Renal cortical epithelial cell (primary cell): ENCODE results near the gene TGFBR3L. TPM values are rescaled to one million over a fixed set of nuclear protein-coding genes. Genes with fewer than 3 reads are reported as not detected.

ENCODE experiments used
- DNase-seq: peaks from one replicate; pipeline ENCODE4 v3.0.0-alpha.2; 2011; ENCODE audit warnings: low read depth
- total RNA-seq: library from RNA; depleted of rRNA; stranded (reverse); fragments of >200 nt; gene quantifications from 2 replicates; pipeline ENCODE4 v1.2.3, GENCODE V29; 2014

The TGFBR3L gene
- total RNA-seq, 1 donor from 2014 or later: 0.75 TPM

- DNase-seq: no peak
These were observed 34.8 kb upstream of the TGFBR3L start for GRCh38 chr19:7879836-7880235.

- DNase-seq: no peak
These were observed 32.7 kb upstream of the TGFBR3L start for GRCh38 chr19:7881910-7882309.

- DNase-seq: no peak
These were observed 31.5 kb upstream of the TGFBR3L start for GRCh38 chr19:7883105-7883504.

- no peak for DNase-seq
These were observed 30.6 kb upstream of the TGFBR3L start for GRCh38 chr19:7883796-7884570.

GRCh38 chr19:7885818-7886217 lies 28.8 kb upstream of the TGFBR3L start:
- DNase-seq: no peak

- DNase-seq: no peak
These were observed 27.1 kb upstream of the TGFBR3L start for GRCh38 chr19:7887408-7888144.

GRCh38 chr19:7888145-7888825 lies 26.3 kb upstream of the TGFBR3L start, which contains the start of gene LRRC8E:
LRRC8E (plus strand) TSS chr19:7888510; CDS start chr19:7895604, 7,094 bp downstream.
- peak; percentile 42 for DNase-seq

GRCh38 chr19:7888826-7889217 lies 25.8 kb upstream of the TGFBR3L start:
- no peak for DNase-seq

- peak; percentile 60 for DNase-seq
These were observed 21.1 kb upstream of the TGFBR3L start for GRCh38 chr19:7893362-7894101.

- no peak for DNase-seq
These were observed 19.9 kb upstream of the TGFBR3L start for GRCh38 chr19:7894612-7895309.

- no peak for DNase-seq
These were observed 19.1 kb upstream of the TGFBR3L start for GRCh38 chr19:7895565-7895964.

GRCh38 chr19:7897292-7897691 lies 17.3 kb upstream of the TGFBR3L start:
- no peak for DNase-seq

- DNase-seq: no peak
These were observed 15.7 kb upstream of the TGFBR3L start for GRCh38 chr19:7898967-7899366.

- no peak for DNase-seq
These were observed 14.8 kb upstream of the TGFBR3L start for GRCh38 chr19:7899751-7900378.

GRCh38 chr19:7900401-7900870 lies 14.2 kb upstream of the TGFBR3L start:
- DNase-seq: no peak

GRCh38 chr19:7900931-7901330 lies 13.7 kb upstream of the TGFBR3L start:
- no peak for DNase-seq

GRCh38 chr19:7901337-7901736 lies 13.3 kb upstream of the TGFBR3L start:
- no peak for DNase-seq

- DNase-seq: no peak
These were observed 11.8 kb upstream of the TGFBR3L start for GRCh38 chr19:7902796-7903243.

- DNase-seq: peak; percentile 94
These were observed 11.2 kb upstream of the TGFBR3L start, which contains the start of gene MAP2K7 for GRCh38 chr19:7903244-7904073. MAP2K7 (plus strand) TSS chr19:7903877; CDS start chr19:7903945, 68 bp downstream.
